ENCODE results near the gene MPZL1.

Gene MPZL1

DNA sequence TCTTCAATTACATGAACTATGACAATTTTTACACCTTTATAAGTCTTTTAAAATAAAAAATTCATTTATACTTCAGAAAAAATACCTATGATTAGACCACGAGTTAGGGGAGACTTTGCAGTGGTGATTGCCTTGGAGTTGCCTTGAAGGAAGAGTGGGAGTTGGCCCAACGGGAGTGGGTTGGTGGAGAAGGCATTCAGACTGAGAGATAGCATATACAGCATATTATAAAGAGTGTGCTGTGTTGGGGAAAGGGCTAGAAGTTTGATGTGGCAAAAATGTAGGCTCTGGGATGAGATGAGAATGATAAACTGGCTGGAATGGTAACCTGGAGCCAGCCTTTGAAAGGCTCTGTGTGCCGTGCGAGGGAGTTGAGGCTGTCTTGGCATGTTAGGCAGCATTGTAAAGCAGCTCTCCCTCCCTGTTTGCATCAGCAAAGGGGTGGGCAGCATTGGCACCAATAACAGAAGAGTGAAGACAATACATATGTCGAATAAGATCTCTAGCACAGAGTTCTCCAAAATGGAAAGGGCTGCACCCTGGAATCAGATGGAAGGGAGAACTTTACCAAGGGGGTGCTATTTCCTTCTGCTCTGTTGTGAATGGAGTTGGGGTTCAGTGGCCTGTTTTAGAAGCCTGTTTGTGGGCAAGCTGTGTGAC is 24.4 kb downstream of the MPZL1 start:
- no peak for DNase-seq (ENCODE audit: low read depth in 2 of 2)
- TF ChIP-seq, protein P1, sequence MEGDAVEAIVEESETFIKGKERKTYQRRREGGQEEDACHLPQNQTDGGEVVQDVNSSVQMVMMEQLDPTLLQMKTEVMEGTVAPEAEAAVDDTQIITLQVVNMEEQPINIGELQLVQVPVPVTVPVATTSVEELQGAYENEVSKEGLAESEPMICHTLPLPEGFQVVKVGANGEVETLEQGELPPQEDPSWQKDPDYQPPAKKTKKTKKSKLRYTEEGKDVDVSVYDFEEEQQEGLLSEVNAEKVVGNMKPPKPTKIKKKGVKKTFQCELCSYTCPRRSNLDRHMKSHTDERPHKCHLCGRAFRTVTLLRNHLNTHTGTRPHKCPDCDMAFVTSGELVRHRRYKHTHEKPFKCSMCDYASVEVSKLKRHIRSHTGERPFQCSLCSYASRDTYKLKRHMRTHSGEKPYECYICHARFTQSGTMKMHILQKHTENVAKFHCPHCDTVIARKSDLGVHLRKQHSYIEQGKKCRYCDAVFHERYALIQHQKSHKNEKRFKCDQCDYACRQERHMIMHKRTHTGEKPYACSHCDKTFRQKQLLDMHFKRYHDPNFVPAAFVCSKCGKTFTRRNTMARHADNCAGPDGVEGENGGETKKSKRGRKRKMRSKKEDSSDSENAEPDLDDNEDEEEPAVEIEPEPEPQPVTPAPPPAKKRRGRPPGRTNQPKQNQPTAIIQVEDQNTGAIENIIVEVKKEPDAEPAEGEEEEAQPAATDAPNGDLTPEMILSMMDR (IDR thresholded peaks at IDR 0.05; ENCODE audit: low read depth, low read length) = no peak
- H3K4me3 ChIP-seq (replicated peaks in 1 of 2; ENCODE audit: low read depth in 2 of 2, low read length in 2 of 2) = no peak overlapping the region

DNA sequence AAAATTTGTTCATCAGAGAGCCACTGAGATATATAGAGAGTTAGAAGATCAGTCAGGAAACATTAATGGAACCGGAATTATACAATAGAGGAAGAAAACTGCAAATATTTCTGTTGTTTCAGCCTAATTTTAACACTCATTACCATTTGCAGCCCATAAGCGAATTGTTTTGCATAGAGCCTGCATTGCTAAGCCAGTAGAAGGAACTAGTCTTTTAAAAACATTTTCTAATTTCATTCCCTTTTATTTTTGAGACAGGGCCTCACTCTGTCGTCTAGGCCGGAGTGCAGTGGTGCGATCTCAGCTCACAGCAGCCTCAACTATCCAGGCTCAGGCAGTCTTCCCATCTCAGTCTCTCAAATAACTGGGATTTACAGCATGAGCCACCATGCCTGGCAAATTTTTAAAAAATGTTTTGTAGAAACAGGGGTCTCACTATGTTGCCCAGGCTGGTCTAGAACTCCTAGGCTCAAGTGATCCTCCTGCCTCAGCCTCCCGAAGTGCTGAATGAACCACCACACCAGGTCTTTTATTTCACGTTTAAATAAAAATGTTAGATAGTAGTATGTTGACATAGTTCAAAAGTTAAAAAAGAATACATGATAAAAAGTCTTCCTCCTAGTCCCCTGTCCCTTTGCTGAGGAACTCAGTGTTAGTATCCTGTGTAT is 25.3 kb downstream of the MPZL1 start:
- TF ChIP-seq, protein P1 (IDR thresholded peaks at IDR 0.05; ENCODE audit: low read depth, low read length) = no peak
- DNase-seq (ENCODE audit: low read depth in 2 of 2) = no peak
- H3K4me3 ChIP-seq (replicated peaks in 1 of 2; ENCODE audit: low read depth in 2 of 2, low read length in 2 of 2) = no peak overlapping the region

DNA sequence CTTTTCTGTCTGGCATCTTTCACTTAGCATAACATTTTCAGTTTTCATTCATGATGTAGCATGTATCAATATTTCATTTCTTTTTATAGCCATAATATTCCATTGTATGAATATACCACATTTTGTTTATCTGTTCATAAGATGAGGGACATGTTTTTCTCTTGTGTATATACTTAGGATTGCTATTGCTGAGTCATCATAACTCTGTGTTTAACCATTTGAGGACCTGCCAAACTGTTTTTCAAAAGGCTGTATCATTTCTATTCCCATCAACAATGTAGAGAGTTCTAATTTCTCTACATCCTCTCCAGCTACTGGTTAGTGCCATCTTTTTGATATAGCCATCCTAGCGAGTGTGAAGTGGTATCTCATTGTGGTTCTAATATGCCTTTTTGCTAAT is 26.2 kb downstream of the MPZL1 start:
- peak in 1 of 2 donors; percentile 35 for DNase-seq (ENCODE audit: low read depth in 2 of 2)
- TF ChIP-seq, protein P1 (IDR thresholded peaks at IDR 0.05; ENCODE audit: low read depth, low read length) = no peak
- no peak overlapping the region for H3K4me3 ChIP-seq (replicated peaks in 1 of 2; ENCODE audit: low read depth in 2 of 2, low read length in 2 of 2)

DNA sequence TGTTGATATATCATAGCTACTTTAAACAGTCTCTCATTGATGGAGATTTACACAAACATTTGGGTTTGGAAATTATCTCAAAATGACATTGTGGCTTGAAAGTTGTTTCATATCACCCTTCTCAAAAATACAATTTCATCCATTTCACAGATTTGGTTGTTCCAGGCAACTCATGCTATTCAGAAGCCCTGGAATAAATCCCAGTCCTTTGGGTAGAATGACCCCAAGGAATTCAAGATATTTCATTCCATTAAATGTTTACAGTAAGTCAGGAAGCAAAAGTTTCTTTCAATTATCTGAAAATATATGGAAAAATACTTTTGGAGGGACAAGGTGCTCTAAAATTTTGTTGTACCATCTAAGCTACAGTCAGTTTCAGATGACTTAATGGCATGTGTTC is 27.1 kb downstream of the MPZL1 start:
- TF ChIP-seq, protein P1 (IDR thresholded peaks at IDR 0.05; ENCODE audit: low read depth, low read length) = no peak
- no peak overlapping the region for H3K4me3 ChIP-seq (replicated peaks in 1 of 2; ENCODE audit: low read depth in 2 of 2, low read length in 2 of 2)
- DNase-seq (ENCODE audit: low read depth in 2 of 2) = peak in 1 of 2 donors; percentile 29

DNA sequence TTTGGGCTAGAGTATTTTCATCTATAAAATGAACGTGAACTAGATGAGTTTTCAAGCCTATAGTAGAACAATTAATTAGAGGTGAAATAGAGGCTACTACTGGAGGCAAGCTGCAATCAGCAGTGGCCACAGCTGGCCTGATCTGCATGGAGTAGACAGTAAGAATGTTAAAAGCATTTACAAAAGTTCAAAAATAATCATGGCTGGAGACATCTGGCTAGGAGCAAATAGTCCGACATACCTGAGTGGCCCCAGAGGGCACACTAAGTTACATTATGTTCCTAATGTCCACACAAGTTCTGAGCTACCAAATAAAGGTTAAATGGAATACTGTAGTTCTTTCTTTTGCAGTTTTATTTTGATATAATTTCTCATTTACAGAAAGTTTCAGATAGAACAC is 28.0 kb downstream of the MPZL1 start:
- no peak for DNase-seq (ENCODE audit: low read depth in 2 of 2)
- TF ChIP-seq, protein P1 (IDR thresholded peaks at IDR 0.05; ENCODE audit: low read depth, low read length) = no peak
- H3K4me3 ChIP-seq (replicated peaks in 1 of 2; ENCODE audit: low read depth in 2 of 2, low read length in 2 of 2) = no peak overlapping the region

DNA sequence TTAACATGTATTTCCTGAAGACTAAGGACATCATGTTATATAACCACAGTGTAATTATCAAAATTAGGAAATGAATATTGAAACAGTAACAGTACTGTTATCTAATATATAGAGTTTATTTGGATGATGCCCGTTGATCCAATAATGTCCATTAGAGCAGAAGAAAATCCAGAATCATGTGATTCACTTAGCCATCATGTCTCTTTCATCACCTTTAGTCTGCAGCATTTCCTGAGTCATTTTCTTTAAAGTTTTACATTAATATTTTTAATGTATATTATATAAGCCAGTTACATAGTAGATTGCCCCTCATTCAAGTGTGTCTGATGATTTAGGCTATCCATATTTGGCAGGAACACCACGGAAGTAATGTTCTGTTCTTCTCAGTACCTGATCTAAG is 28.9 kb downstream of the MPZL1 start:
- H3K4me3 ChIP-seq (replicated peaks in 1 of 2; ENCODE audit: low read depth in 2 of 2, low read length in 2 of 2) = no peak overlapping the region
- TF ChIP-seq, protein P1 (IDR thresholded peaks at IDR 0.05; ENCODE audit: low read depth, low read length) = no peak
- DNase-seq (ENCODE audit: low read depth in 2 of 2) = no peak
